Esophagus mucosa (tissue), 1 donor: ENCODE data around the gene KRTAP5-1. TPM values are rescaled to one million over a fixed set of nuclear protein-coding genes. Genes with fewer than 3 reads are reported as not detected.

Experiments used
- ATAC-seq: fragments of 200-7000 bp; cut with Tn5 transposase; one replicate; pipeline ENCODE4 v1.9.1; 2020
- total RNA-seq: library from RNA; stranded (reverse); gene quantifications from one replicate; pipeline ENCODE4 v1.2.4, GENCODE V29; 2023
- donor health status: DM: yes; HTN: yes; CAD: no.

Gene KRTAP5-1
- total RNA-seq, 1 donor from 2014 or later: not detected

- ATAC-seq: peak; percentile 54
These were observed 25.8 kb downstream of the KRTAP5-1 start for GRCh38 chr11:1559111-1559951.

- no peak for ATAC-seq
These were observed 26.3 kb downstream of the KRTAP5-1 start for GRCh38 chr11:1558775-1559110.

GRCh38 chr11:1557904-1558774 lies 26.9 kb downstream of the KRTAP5-1 start:
- no peak for ATAC-seq

GRCh38 chr11:1557051-1557884 lies 27.8 kb downstream of the KRTAP5-1 start:
- no peak for ATAC-seq

GRCh38 chr11:1556278-1556902 lies 28.7 kb downstream of the KRTAP5-1 start:
- ATAC-seq: no peak

- ATAC-seq: no peak
These were observed 29.4 kb downstream of the KRTAP5-1 start for GRCh38 chr11:1555713-1556153.

- no peak for ATAC-seq
These were observed 29.9 kb downstream of the KRTAP5-1 start for GRCh38 chr11:1554981-1555712.

GRCh38 chr11:1553808-1554594 lies 31.1 kb downstream of the KRTAP5-1 start:
- ATAC-seq: peak; percentile 88

GRCh38 chr11:1549338-1550330 lies 35.4 kb downstream of the KRTAP5-1 start:
- no peak for ATAC-seq

GRCh38 chr11:1548221-1549070 lies 36.6 kb downstream of the KRTAP5-1 start:
- ATAC-seq: peak; percentile 48

- peak; percentile 6 for ATAC-seq
These were observed 37.5 kb downstream of the KRTAP5-1 start for GRCh38 chr11:1547467-1548098.

- peak; percentile 57 for ATAC-seq
These were observed 38.3 kb downstream of the KRTAP5-1 start for GRCh38 chr11:1546536-1547466.

- peak; percentile 51 for ATAC-seq
These were observed 39.0 kb downstream of the KRTAP5-1 start for GRCh38 chr11:1546077-1546535.

- no peak for ATAC-seq
These were observed 39.7 kb downstream of the KRTAP5-1 start for GRCh38 chr11:1545432-1545831.

- no peak for ATAC-seq
These were observed 40.5 kb downstream of the KRTAP5-1 start for GRCh38 chr11:1544536-1544935.

- ATAC-seq: no peak
These were observed 41.3 kb downstream of the KRTAP5-1 start for GRCh38 chr11:1543606-1544263.
